Fibroblast of skin of left biceps (primary cell): ENCODE measurements around the gene DKKL1.
"Not testable (repeated sequence)": the region's sequence is repeated elsewhere in the genome, so short reads cannot be mapped to it uniquely, and the experiment has no call there.

Experiments
- DNase-seq, 2 experiments: peaks; one replicate each; pipeline ENCODE4 v3.0.0-alpha.2; 2013; ENCODE audit warnings: low read depth in 2 of 2

DKKL1 gene

GRCh38 chr19:49362048-49362928, 1.4 kb upstream of the DKKL1 start, which contains the start of gene TEAD2:
TEAD2 (minus strand) TSS chr19:49362416; CDS start chr19:49360075, 2,341 bp downstream.
- peak in 1 of 2 experiments; percentile 34 for DNase-seq

- DNase-seq: no peak
Observed at GRCh38 chr19:49362929-49363267, 779 bp upstream of the DKKL1 start.

- no peak for DNase-seq
Observed at GRCh38 chr19:49364083-49364737, 533 bp downstream of the DKKL1 start.

- no peak for DNase-seq
Observed at GRCh38 chr19:49366110-49366509, 2.4 kb downstream of the DKKL1 start.

GRCh38 chr19:49368711-49369358, 5.2 kb downstream of the DKKL1 start:
- DNase-seq: no peak

GRCh38 chr19:49371184-49371583, 7.5 kb downstream of the DKKL1 start:
- no peak for DNase-seq

- not testable (repeated sequence) for DNase-seq
Observed at GRCh38 chr19:49373174-49373573, 9.5 kb downstream of the DKKL1 start.

- DNase-seq: no peak
Observed at GRCh38 chr19:49374665-49375434, 11.2 kb downstream of the DKKL1 start.

- DNase-seq: no peak
Observed at GRCh38 chr19:49378512-49378911, 14.8 kb downstream of the DKKL1 start.

GRCh38 chr19:49380391-49380790, 16.7 kb downstream of the DKKL1 start:
- no peak for DNase-seq

- DNase-seq: no peak
Observed at GRCh38 chr19:49382639-49383038, 19.0 kb downstream of the DKKL1 start.

- no peak for DNase-seq
Observed at GRCh38 chr19:49383599-49383998, 19.9 kb downstream of the DKKL1 start.

GRCh38 chr19:49387936-49388372, 24.3 kb downstream of the DKKL1 start, which contains the start of gene KASH5:
KASH5 (plus strand) TSS chr19:49388249; CDS start chr19:49390884, 2,635 bp downstream.
- peak in 1 of 2 experiments; percentile 12 for DNase-seq

GRCh38 chr19:49389406-49389805, 25.7 kb downstream of the DKKL1 start:
- no peak for DNase-seq

- no peak for DNase-seq
Observed at GRCh38 chr19:49390131-49390928, 26.7 kb downstream of the DKKL1 start.

GRCh38 chr19:49390929-49391359, 27.3 kb downstream of the DKKL1 start:
- DNase-seq: no peak

GRCh38 chr19:49391581-49392399, 28.1 kb downstream of the DKKL1 start:
- peak; percentile 20 to 28 for DNase-seq

- DNase-seq: no peak
Observed at GRCh38 chr19:49393881-49394280, 30.2 kb downstream of the DKKL1 start.

GRCh38 chr19:49395581-49396407, 32.1 kb downstream of the DKKL1 start:
- DNase-seq: no peak
